Right lung (tissue), 5 donors: Measurements from ENCODE around the gene ZIC2. TPM values are rescaled to one million over a fixed set of nuclear protein-coding genes. Genes with fewer than 3 reads are reported as not detected.
A peak's percentile ranks its signal among the peaks of the same experiment; 100 is the strongest.

Experiments used
- DNase-seq, 2 donors: peaks; one replicate each; pipeline ENCODE4 v3.0.0-alpha.2; 2013
- polyA plus RNA-seq, 5 donors: library from polyadenylated mRNA; unstranded; fragments of 120-200 nt; gene quantifications; one replicate each; pipeline versions ENCODE4 v1.2.1 to v1.2.3, GENCODE V29; 2013; ENCODE audit warnings: inconsistent platforms in 1 of 5, low replicate concordance in 1 of 5; ENCODE audit not compliant: insufficient read length in 5 of 5, insufficient read depth in 1 of 5

ZIC2 gene
- polyA plus RNA-seq, 5 donors, result 0.11 to 0.31 (median 0.15) TPM; not detected in 2

DNA sequence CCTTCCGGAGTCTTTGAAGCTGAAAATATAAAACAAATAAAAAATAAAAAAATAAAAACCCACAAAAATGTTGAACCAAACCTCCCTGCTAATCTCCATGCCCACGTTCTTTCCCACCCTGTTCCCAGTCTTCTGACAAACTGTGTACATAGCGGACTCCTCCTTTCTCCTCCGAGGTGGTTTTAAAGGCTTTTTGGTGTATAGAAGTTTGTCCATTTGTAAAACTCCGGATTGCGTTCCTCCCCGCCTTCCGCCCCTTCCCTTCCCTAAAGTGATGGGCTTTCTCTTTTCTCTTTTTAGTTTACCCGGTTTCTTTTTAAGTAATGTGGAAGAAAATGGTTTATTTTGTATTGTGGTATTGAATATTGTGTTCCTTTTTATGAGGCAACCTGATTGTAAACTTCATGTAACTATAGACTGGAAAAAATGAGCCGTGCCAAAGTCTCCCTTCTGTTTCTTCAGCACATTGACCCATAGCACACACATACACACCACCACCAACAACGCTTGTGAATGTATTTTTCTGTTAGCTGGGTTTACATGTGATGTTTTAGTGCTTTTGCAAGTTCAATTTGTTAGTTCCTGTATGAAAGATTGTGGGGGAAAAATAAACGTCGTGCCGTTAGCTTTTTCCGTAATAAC, 4.4 kb downstream of the ZIC2 start:
- DNase-seq, result no peak

DNA sequence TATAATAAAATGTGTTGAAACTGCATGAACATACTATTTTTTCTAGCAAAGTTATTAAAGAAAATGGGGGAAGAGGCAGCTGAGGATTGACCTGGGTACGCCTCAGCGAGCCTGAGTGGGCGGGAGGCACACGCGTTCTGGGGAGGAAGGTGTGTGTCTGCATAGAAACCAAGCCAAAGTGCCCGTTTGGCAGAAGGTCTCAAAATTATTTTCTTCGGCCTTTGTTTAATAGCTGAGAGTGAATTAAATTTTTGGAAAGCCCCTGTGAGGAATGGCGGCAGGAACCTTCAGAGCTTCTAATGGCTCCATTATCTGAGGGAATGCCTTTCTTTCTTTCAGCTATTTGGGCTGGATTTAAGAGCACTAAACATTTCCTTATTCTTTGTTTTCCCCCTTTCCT, 5.2 kb downstream of the ZIC2 start:
- no peak for DNase-seq

DNA sequence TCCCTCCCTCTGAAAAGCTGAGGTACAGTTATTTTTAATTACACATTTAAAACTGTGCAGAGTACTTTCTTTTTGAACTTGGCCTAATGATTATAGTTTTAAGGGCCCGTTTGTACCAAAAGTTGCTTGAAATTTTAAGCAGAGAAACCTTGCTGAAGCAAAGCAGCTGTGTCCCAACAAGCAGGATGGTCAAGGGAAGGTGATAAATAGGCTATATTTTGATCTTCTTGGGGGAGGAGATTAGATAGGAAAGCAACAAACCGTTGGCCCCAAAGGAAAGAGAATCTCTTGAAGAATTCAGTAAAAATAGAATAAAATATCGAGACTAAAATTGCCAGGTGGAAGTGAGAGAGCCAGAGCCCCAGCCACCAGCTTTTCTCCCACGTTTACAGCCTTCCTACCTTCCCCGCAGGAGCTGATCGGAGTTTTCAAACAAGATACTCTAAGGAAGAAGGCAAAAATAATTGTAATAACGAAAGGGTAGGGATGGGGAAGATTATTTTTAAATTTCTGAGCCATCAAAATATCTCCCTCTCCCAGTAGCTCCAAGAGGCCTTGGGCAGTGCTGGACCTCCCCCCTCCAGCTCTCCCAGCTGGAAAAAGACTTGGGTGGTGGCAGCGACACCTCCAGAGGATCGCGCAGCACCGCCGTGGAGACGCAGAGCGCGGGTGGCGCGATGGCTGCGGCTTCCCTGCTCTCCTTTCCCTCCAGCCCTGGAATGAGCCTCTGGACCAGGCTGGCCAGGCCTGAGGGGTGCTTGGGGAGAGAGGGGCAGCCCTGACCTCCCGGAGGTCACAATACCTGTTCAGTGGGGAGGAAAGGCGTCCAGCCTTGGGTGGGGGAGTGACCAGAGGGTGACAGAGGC, 5.8 kb downstream of the ZIC2 start:
- DNase-seq, result no peak

DNA sequence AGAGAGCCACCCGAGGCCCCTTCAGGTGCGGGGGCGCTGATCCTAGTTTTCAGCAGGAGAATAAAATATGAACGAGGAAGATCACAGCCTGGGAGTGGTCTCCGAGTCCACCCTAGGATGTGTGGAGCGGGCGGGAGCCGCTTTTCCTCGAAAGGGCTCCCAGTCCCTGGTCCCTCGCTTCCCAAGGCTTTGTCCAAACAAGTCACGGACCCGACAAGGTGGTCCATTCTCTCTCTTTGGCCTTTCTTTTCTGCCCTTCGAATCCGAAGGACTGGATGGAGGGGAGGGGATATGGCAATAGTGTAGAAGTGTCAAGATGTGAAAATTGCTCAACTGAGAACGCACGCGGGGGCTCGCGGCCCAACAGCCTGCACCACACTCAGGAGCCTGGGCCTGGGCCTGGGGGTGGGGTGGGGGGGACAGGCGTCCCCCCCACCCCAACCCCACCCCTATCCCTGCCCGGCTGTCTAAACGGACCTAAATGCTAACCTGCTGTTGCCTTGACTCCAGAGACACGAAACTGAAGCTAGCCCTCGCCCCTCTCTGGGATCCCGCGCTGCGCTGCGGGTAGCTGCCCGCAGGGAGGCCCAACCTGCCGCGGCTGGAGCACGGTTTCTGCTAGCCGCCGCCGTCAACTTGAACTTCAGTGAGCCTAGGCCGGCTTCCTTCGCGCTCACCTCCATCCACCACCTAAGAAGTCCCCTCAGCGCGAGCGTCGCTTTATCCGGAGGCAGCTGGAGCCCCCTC, 7.1 kb downstream of the ZIC2 start:
- DNase-seq, result no peak

DNA sequence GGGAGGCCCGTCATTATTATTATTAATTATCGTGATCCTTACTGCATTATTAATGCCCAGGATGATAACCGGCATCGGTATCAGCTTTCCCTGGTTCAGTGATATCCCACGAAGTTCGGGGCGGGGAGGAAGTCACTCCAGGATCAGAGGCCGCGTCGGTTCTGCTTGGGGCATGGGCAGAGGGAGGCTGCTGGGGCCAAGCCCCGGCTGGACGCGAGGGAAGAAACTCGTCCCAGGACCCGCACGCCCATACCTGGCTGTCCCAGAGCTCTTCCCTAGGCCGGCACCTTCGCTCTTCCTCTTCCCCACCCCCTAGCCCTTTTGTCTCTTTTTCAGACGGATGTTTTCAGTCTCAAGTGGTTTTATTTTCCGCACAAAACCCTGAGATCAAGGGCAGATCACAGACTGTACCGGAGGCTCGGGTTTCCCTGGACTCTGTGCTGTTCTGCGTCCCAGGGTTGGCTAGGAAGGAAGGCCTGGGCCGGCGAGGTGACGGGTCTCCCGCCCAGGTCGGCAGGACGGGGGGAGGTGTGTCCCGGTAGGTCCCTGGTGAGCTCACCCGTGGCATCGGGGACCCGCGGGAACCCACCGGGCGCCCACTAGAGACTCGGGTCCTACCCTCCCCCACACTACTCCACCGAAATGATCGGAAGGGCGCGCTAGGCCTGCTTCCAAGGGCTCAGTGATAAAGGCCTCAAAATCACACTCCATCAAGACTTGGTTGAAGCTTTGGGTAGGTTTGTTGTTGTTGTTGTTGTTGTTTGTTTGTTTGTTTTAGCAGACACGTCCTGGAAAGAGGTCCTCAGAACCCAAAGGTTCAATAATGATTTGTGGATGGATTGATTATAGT, 7.9 kb downstream of the ZIC2 start:
- DNase-seq, result no peak

DNA sequence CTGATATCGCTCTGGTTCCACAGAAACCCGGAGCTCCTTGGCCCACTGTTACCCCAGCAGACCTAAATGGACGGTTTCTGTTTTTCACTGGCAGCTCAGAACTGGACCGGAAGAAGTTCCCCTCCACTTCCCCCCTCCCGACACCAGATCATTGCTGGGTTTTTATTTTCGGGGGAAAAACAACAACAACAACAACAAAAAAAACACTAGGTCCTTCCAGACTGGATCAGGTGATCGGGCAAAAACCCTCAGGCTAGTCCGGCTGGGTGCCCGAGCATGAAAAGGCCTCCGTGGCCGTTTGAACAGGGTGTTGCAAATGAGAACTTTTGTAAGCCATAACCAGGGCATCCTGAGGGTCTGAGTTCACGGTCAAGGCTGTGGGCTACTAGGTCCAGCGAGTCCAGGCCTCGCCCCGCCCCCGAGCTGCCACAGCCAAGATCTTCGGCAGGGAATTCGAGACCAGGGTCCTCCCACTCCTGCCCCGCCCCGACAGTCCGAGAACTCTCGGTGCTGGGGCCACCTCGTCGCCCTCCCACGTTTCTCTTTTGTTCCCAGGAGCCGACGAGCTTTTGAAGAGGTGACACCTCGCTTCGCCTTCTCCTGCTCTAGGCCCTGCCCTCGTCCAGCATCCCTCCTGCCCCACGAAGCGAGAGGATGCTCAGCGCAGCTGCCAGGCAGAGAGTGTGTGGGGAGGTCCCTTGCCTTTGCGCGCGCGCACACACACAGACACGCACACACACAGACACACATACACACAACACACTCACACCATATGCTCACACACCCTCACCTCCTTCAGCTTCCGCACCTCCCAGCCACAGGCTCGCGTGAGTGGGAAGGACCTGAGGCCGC, 8.8 kb downstream of the ZIC2 start:
- no peak for DNase-seq

DNA sequence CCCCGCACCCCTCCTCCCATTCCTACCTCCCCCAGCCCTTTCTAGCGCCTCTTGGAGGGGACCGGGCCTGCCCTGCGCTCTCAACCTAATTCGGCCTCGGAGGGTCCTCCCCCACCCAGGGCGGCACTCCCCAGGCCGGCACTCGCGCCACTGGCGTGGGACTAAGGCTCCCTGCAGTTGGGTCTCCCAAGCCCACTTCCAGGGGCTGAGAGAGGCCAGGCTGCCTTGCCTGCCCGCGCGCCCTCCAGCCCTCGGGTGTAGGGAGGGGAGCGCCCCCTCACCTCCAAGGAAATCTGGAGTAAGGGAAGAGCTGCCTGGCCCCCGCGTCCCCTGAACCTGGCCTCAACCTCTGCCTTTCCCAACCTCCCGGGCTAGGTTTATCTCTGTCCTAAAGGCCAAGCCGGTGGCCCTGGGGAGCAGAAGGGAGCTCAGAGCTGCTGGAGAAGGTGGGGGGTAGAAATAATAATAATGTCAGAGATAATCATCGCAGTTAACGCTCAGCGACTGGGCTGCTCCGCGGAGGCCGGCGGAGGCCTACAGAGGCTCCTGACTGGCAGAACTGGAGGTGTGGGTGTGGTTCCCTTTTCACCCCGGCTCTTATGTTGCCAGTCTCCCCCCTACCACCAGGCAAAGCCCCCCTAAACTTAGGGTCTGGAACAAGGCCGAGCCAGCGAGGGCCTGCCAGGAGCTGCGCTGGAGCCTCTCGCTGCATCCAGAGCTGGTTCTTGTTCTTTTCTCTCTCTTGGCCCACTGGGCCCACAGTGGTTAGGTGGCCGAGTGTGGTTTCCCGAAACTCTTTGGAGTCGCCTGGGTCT, 9.6 kb downstream of the ZIC2 start:
- DNase-seq, result no peak

DNA sequence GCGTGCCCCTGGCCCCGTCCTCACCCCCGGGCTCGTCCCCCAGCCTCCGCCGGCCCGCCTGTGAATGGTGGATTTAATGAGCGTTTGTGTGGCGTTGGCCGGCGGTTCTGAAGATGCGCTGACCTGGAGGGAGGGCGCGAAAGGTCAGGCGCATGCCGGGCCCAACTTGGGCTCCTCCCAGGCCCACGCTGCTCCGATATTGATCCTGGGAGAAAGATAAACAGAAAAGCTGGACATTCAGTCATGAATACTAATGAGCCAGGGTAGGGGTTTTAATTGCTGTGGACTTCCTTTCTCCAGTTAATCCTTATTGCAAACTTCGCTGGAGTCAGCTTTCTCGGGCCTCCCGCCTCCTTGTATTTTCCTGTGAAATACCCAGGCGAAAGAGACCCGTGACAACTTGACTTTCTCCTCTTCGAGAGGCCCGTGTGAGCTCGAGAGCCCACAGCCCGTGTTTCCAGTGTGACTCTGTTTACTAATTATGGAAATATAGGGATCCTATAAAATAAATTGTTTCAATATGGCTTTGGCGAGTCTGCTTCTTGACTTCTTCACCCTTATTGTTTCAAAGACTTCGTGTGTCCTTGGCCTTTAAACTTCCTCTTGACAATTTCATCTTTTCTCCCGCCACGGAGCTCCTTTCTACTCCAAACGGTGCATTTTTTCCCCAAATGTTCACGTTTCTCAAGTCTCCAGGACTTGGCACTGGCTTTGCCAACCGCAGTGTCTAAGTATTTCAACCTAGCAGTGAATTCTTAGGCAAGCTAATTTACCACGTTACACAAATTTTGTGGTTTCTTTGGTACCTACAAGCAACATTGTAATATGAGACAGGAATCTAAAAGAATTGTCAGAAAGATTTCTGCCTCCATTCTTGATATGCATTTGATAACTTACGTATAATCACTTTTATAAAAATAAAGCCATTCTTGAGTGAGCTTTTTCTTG, 10.5 kb downstream of the ZIC2 start:
- DNase-seq, result peak in 1 of 2 donors; percentile 2

DNA sequence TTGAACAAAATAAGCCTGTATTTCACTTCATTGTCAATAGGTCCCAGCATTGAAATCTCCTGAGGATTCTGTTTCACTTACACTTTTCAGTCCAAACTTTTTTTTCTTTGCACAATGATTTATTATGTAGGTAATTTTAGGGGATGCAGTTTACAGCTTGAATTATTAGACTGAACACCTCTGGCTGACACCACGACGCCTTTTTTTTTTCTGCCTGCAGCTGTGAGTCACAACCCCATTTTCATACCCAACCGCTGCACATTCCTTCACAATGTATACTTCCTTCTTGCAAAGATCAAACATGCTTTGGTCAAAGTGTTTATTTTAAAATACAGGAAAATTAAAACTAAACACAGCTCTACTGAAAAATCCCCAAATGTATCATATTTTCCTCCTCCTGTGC, 11.4 kb downstream of the ZIC2 start:
- DNase-seq, result no peak

DNA sequence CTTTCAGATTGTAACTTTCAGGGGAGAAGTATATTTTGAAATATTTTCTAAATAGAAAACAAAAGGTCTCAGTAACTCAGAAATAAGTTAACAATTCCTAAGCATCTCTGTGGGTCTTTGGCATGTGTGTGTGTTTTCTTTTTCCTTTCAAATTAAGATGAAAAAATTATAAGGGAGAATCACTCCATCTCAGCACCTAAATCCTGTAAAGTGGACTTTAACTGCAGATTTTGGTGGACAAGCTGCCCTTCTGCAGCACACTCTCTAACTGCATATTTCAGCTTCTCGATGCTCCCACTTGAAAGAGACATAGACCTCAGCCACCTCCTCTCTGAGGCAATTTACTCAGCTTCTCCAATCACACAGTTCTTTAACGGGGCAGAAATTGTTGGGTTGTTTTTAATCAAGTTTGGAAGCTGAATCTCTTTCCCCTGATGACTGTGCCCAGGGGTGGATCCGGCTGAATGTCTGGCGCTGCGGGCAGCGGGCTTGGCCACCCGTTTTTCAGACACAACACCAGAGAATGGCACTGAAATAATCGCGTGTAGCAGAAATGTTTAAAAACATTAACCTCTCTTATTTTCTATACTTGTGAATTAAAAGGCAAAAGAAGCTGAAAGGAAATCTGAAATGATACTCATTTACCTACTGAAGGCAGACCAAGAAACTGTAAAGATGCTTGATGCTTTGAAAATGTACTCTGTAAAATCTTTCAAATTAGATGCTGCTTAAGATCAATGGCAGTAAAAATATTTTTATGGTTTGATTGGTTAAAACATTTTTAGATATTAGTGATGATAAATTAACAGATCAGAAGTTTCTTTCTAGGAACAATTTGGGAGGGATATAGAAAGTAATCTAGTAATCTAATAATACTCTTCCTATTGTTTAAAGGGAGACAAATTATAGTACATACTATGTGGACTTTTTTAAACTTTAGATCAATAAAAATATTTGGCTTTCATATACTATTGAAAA, 12.4 kb downstream of the ZIC2 start:
- peak in 1 of 2 donors; percentile 6 for DNase-seq

DNA sequence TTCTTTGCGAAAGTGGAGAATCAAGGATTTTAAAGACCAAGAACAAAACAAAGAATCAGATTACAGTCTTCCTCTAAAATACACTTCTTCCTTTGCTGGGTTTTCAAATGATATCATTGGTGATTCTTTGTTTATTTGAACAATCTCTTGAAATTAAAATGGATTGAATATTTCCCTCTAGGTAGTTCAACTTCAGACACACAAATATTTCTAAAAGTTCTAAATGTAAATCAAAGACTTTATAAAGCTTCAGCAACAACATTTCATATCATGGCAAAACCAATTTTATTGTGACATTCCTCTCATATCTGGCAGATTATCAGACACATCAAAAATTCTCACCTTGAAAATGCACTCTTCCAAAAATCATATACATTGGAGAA, 13.0 kb downstream of the ZIC2 start:
- DNase-seq, result peak in 1 of 2 donors; percentile 11

DNA sequence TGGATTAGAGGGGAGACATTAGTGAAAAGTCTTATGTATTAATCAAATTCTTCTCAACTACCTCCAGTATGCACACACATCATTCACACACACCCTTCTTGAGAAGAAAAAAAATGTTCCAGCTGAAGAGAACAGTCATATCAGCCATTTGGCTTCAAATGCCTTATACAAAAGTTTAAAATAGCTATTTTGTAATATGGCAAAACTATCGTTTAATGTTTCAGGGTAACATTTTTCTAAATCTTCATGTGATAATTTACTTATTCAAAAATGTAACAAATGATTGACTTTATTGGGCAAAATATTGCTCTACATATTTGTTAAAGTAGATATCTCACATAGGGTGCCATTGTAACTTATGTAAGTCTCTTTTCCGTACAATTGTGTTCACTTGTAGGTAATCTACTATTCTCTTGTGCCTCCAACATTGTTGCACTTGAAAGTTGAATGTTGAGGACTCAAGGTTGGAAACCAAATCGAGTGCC, 13.6 kb downstream of the ZIC2 start:
- DNase-seq, result no peak

DNA sequence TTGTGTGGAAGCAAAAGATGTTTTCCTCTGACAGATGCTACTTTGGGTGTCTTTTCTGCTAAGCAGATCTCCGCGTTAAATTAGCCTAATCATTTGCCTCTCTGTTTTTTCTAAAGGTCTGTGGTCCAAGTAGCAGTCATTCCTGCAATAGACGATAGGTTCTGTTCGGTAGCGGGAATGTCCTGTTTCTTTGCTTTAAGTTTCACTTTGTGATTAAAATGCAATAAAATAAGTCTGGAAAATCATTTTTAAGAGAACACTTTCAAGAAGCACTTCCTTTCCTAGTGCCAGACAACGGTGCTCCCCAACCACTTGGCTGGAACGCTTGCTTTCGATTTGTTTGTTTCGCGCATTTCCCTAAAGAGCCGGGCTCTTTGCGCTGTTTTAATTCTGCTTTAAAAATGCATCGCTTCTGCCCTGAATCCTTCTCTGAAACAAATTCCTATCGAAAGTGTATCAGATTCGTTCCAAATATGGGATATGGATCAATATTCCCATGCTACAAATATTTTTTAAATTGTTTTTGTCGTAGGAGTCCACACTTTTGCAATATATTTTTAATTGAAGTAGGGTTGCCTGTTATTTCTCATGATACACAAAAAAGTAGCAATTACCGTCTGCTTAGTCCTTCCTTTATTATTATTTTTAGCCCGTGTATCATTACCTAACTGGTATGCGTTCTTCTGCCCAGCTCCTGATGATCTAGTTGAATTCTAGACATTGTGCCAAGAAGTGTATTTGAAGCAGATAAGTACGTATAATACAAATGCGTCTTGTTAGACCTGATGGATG, 14.2 kb downstream of the ZIC2 start:
- peak; percentile 69 to 78 for DNase-seq

DNA sequence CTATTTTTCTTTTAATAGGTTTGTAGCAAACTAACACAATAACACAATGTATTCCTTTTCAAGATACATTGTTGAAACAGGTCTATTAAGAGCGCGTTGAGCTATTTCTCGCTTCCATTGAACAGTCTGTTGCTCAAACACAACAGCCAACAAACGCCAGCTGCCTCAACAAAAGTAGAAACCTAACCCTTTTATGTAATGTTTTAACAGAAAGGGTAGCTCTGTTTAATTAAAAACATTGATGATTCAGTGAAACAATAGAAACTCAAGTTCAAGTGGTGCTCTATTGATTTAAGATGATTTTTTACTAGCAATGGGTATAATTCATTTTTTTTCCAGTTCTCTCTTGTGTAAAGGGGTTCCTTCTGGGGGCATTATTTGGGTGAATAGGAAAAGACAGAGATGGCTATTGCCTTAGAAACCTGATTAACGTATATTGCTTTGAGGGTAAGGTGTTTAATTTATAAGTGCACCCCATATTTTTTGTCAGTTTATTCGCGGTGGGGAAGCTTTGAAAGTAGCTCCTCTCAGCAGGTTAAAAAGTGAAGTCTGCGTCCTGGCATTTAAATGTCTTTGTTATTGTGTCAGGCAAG, 14.9 kb downstream of the ZIC2 start:
- DNase-seq, result no peak

DNA sequence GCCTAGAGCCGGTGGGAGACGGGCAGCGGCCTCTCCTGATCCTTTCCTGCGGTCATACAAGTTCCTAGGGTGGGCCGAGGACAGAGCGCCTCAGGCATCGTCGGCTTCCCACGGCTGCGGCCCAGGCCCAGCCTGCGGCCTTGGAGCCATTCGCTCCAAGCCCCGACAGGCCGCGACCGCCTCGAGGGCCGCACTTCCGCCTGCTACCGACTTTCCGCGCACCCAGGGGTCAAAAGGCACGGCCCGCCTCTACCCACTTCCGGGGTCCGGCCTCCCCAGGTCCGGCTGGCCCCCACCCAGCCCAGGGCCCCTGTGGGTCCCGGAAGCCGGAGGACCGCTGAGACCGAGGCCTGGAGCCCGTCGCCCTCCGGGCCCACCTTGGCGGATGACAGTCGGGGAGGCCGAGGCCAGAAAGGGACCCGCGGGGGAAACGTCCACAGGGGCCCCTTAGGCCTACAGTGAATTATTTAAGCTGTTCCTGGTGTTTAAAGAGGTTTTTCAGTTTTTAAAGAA, 16.2 kb downstream of the ZIC2 start:
- DNase-seq, result no peak

DNA sequence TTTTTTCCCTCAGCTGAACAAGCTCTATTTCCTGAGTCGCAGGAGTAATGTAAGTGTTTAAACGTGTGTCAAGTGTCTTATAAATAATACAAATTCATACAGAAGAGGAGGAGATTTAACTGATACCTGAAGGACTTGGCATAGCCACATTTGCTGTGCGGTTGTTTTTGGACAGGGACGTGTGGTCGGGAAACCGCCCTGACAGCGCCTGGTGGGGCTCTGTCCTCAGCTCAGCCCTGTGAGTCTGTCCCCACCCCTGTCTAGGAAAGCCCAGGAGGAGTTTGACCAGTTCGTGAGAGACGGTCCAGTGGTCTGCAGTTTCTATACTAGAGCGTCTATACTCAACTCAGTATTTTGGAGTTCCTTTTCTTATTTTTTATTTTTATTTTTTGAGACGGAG, 16.7 kb downstream of the ZIC2 start:
- no peak for DNase-seq
